ENCODE data around the gene TEC. TPM values are rescaled to one million over a fixed set of nuclear protein-coding genes. Genes with fewer than 3 reads are reported as not detected.

The TEC gene
- total and polyA plus RNA-seq, 3 donors from 2014 or later: 3.5 to 10.8 (median 9.2) TPM

GRCh38 chr4:48138511-48138910, 131.1 kb downstream of the TEC start:
- intact Hi-C loops (cut with DNase I; ENCODE audit: low total_unique reads): no loop called here
- TF ChIP-seq CTCF (IDR thresholded peaks at IDR 0.05): no peak
- TF ChIP-seq POLR2A (IDR thresholded peaks at IDR 0.05): no peak
- no peaks in the 10 kb centered on the region for H3K9me3 ChIP-seq
- H3K4me1 ChIP-seq: no peaks in the 10 kb centered on the region
- H3K36me3 ChIP-seq (ENCODE audit: low read depth, missing control alignments): no peaks in the 10 kb centered on the region
- H3K27me3 ChIP-seq: no peaks in the 10 kb centered on the region
- WGBS, 2 donors: 93 to 95% methylated on average over 7 of the region's 7 CpGs
- no peak for DNase-seq
- no peak overlapping the region for H3K27ac ChIP-seq
- no peak overlapping the region for H3K4me3 ChIP-seq

GRCh38 chr4:48137846-48138245, 131.8 kb downstream of the TEC start:
- Histone ChIP-seq H3K27me3 (no peaks in the 10 kb centered on the region), H3K4me1 (no peaks in the 10 kb centered on the region), H3K9me3 (no peaks in the 10 kb centered on the region), H3K36me3 (ENCODE audit: low read depth, missing control alignments) (no peaks in the 10 kb centered on the region), H3K27ac (no peak overlapping the region), H3K4me3 (no peak overlapping the region)
- intact Hi-C loops (cut with DNase I; ENCODE audit: low total_unique reads): no loop called here
- DNase-seq: no peak
- no peak for TF ChIP-seq CTCF (IDR thresholded peaks at IDR 0.05)
- no peak for TF ChIP-seq POLR2A (IDR thresholded peaks at IDR 0.05)

- H3K27me3 ChIP-seq: no peaks in the 10 kb centered on the region
- no peaks in the 10 kb centered on the region for H3K36me3 ChIP-seq (ENCODE audit: low read depth, missing control alignments)
- TF ChIP-seq CTCF (IDR thresholded peaks at IDR 0.05) (no peak), POLR2A (IDR thresholded peaks at IDR 0.05) (no peak)
- no peak for DNase-seq
- H3K4me3 ChIP-seq: no peak within 1 kb of the TSS
- intact Hi-C loops (cut with DNase I; ENCODE audit: low total_unique reads): no loop called here
- WGBS, 2 donors: 90 to 95% methylated on average over 5 of the region's 5 CpGs
- H3K9me3 ChIP-seq: no peaks in the 10 kb centered on the region
- no peak within 1 kb of the TSS for H3K27ac ChIP-seq
- H3K4me1 ChIP-seq: no peaks in the 10 kb centered on the region
Observed at GRCh38 chr4:48134081-48134480, 135.6 kb downstream of the TEC start, which contains the start of gene TXK. Gene TXK (minus strand): TSS chr4:48134250. CDS start chr4:48134170, 80 bp downstream.

GRCh38 chr4:48133669-48134068, 136.0 kb downstream of the TEC start:
- H3K27ac ChIP-seq: no peak overlapping the region
- no peaks in the 10 kb centered on the region for H3K36me3 ChIP-seq (ENCODE audit: low read depth, missing control alignments)
- H3K4me3 ChIP-seq: no peak overlapping the region
- no peak for DNase-seq
- no peaks in the 10 kb centered on the region for H3K27me3 ChIP-seq
- intact Hi-C loops (cut with DNase I; ENCODE audit: low total_unique reads): no loop called here
- no peaks in the 10 kb centered on the region for H3K4me1 ChIP-seq
- no peaks in the 10 kb centered on the region for H3K9me3 ChIP-seq
- no peak for TF ChIP-seq CTCF (IDR thresholded peaks at IDR 0.05)
- TF ChIP-seq POLR2A (IDR thresholded peaks at IDR 0.05): no peak

GRCh38 chr4:48131736-48132135, 137.9 kb downstream of the TEC start:
- Histone ChIP-seq H3K4me3 (no peak overlapping the region), H3K4me1 (no peaks in the 10 kb centered on the region), H3K27me3 (no peaks in the 10 kb centered on the region), H3K36me3 (ENCODE audit: low read depth, missing control alignments) (no peaks in the 10 kb centered on the region), H3K9me3 (no peaks in the 10 kb centered on the region), H3K27ac (no peak overlapping the region)
- intact Hi-C loops (cut with DNase I; ENCODE audit: low total_unique reads): no loop called here
- WGBS, 2 donors: 87% methylated on average over 4 of the region's 4 CpGs
- no peak for DNase-seq
- TF ChIP-seq CTCF (IDR thresholded peaks at IDR 0.05) (no peak), POLR2A (IDR thresholded peaks at IDR 0.05) (no peak)

Measured in testis (tissue), 3 donors.